GM21381 (cell line): ENCODE data around the gene CHI3L1.

Source experiments
- ATAC-seq: cut with Tn5 transposase; IDR thresholded peaks from one replicate; pipeline ENCODE4 v1.9.1; 2021; ENCODE audit warnings: mild to moderate bottlenecking, moderate library complexity; ENCODE audit not compliant: unreplicated experiment

The CHI3L1 gene

DNA sequence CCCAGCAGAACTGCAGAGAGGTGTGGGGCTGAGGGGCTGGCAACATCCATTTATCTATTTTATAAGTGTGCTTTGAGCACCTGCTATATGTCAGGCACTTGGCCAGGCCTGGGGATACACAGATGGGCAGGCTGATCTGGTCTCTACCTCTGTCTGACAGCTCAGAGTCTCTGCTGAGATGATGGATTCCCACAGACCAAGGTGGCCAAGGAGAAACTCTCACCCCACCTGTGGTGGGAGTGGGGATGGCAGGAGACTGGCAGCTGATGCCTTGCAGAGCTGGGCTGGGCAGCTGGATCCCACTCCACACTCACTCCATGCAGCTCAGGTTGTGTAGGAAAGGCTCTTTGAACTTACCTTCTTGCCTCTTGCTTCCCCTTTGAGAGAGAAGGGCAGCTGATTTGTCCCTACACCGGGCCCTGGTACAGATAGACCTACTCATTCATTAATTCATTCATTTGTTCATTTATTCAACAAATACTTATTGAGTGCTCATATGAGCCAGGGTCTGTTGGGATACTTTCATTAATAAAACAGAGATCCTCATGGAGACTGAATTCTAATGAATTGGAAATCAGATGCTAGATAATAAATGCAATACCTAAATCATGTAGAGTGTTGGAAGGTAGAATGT is 50.0 kb downstream of the CHI3L1 start:
- ATAC-seq = no peak

DNA sequence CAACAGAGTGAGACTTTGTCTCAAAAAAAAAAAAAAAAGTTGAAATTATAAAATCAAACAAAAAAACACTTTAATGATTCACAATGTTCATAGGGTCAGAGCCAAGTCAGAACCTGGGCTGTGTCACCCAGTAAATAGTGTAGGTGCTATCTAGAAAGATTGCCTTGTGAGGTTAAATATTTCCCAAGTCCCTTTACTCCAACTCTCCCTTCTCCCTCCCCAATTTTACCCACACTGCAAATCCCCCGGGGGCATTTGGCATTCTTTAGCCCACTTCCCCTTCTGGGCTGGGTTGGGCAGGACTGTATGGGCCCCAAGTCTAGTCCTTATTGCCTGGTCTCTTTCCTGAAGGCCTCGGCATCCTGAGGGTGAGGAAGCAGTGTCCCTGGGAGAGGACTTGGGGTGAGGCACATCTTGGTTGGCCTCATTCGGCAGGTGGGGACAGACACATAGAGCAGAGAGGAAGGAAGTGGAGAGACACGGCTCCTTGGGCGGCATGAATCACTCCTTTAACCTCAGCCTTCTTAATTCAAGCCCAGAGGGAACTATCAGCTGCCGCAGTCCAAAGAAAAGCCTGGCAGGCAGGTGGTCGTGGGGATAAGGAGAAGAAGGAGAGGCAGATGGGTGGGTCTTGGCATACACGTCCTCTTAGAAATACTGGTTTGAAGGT is 50.7 kb downstream of the CHI3L1 start:
- no peak for ATAC-seq

DNA sequence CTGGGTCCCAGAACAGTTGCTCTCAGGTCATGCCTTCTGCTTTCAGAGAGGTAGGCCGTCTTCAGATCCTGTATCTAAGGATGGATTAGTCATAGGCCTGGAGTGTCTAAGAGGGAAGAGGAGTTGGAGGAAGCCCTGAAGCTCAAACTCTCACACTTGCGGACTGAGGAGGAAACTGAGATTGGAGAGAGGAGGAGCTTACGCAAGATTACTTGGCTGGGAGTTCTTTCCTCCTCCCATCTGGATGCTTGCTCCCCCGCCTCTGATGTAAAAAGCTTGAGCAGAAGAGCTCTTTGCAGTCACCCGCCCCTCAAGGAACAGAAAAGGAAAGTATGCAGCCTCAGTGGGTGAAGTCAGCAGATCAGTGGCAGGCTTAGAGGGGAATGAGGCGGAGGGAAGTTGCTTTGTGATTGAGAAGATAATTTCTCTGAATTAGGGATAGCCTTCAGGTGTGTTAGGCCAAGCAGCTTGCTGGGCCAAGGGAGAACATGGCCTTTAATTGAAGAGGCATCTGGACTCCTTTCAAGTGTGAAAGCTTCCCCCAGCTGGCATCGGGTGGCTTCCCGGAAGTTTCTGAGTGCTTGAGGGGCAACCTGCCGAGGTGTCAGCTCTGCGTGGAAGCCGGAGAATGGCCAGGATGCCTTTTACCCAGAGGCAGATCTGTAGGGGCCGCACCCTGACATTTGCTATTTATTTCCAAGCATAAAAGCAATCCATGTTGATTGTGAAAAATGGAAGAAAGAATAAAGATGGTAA is 52.4 kb downstream of the CHI3L1 start:
- ATAC-seq = no peak

DNA sequence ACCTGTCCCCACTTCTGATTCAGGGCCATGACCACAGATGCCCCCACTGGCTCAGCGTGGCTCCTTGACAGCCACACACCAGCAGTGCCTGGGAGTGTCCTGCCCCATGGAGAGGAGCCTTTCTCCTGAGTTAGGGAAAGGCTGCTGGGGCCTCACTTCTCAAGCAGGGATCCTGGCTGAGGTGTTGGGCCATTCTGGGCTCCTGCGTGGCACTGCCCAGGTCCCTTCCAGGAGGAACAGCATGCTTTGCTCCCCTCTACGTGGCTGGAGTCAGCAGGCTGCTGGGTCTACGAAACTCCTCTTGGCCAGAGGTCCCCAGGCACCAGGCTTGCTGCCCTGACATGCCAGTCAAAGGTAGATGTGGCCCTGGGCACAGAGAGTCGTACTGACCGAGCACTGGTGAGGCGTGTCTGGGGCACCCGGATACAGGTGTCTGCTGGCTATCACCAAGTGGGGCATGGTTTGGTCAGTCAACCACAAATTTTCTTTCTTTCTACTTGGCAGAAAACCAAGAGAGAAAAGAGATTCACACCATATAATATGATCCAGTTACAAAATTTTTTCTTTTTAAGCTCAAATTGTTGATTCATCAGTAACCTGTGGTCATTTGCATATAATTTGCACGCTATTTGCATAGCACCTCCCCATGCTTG is 54.8 kb downstream of the CHI3L1 start:
- ATAC-seq = no peak

DNA sequence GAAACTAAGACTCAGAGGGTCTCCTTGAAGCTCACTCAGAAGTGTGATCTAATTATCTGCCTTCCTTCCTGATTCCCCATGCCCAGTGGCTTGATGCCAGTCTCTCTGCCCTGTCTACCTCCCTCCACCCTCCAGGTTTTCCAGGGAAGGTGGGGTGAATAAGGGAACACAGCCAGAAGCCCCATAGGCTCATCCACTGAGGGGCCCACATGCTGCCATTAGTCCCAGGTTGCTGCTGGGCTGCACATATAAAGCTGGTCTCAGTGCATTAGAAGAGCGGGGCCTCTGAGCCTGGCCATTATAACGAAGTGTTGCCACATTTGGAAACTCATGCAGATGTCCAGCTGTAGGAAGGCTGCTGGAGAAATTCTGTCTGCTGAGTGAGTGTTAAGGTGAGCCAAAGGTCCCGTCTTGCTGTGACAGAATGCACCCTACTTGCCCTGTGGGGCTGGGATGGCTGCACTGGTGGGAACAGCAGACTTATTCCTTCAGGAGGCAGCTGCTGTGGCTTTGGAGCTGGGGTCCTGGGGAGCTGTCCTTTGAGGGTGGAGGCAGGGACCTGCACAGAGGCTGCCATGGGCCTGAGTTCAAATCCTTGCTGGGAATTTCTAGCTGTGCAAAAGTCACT is 56.0 kb downstream of the CHI3L1 start:
- no peak for ATAC-seq

DNA sequence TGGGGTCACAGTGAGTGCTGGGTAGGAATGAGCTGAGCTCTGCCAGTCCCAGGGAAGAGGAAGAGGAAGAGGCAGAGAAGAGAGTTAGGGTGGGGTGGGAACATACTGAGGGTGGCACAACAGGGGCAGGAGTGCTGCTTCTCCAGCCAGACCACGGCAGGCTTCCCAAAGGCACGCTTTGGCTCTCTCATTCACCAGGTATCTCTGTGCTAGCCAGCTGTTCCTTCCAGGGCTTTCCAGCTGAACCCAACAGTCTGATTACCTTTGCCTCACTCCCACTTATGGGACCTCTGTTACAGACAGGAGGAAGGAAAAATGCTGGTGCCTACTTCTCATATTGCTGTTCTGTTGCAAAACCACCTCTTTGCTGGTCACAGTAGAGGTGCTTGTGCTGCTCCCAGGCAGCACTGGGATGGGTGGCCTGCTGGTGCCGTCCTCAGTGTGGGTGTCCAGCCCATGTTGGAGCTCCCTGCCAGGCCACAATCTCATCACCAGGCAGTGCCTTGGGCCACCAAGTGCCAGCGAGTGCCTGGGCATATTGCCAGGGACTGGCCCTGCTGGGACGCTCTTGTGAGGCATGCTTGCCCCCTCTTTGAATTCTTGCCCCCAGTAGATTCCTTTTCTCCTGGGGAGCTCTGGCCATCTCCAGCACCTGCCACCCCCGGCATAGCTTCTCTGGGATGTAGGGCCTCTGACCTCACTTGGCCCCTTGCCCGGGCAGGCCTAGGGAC is 56.8 kb downstream of the CHI3L1 start:
- no peak for ATAC-seq
